BE2C (cell line): ENCODE measurements around the gene NFIC.

Source experiments
- DNase-seq: peaks from one replicate; pipeline ENCODE4 v3.0.0-alpha.2; 2020
- H3K27me3 ChIP-seq: fragments of 250-450 bp; sonication (Bioruptor Pico); 2 replicates; pipeline ENCODE4 v1.5.1; 2020; ENCODE audit warnings: mild to moderate bottlenecking
- H3K36me3 ChIP-seq: fragments of 250-450 bp; sonication (Bioruptor Pico); 2 replicates; pipeline ENCODE4 v1.5.1; 2020; ENCODE audit warnings: mild to moderate bottlenecking
- H3K4me1 ChIP-seq: fragments of 250-450 bp; sonication (Bioruptor Pico); 2 replicates; pipeline ENCODE4 v1.5.1; 2020
- H3K4me3 ChIP-seq: 2 replicates; pipeline ENCODE4 v1.5.1; 2011; ENCODE audit warnings: low read depth, low read length
- H3K9me3 ChIP-seq: fragments of 250-450 bp; sonication (Bioruptor Pico); 2 replicates; pipeline ENCODE4 v1.5.1; 2020
- TF ChIP-seq, protein P1 (sequence below): IDR thresholded peaks from 2 replicates; pipeline ENCODE4 v1.5.1; 2012; ENCODE audit warnings: mild to moderate bottlenecking, low read depth, low read length

Gene NFIC

GRCh38 chr19:3404324-3405260 lies 38.2 kb downstream of the NFIC start:
- TF ChIP-seq, protein P1, sequence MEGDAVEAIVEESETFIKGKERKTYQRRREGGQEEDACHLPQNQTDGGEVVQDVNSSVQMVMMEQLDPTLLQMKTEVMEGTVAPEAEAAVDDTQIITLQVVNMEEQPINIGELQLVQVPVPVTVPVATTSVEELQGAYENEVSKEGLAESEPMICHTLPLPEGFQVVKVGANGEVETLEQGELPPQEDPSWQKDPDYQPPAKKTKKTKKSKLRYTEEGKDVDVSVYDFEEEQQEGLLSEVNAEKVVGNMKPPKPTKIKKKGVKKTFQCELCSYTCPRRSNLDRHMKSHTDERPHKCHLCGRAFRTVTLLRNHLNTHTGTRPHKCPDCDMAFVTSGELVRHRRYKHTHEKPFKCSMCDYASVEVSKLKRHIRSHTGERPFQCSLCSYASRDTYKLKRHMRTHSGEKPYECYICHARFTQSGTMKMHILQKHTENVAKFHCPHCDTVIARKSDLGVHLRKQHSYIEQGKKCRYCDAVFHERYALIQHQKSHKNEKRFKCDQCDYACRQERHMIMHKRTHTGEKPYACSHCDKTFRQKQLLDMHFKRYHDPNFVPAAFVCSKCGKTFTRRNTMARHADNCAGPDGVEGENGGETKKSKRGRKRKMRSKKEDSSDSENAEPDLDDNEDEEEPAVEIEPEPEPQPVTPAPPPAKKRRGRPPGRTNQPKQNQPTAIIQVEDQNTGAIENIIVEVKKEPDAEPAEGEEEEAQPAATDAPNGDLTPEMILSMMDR: no peak
- H3K4me1 ChIP-seq: no peaks in the 10 kb centered on the region
- no peaks in the 10 kb centered on the region; the same call in 1 of the 2 replicates for H3K36me3 ChIP-seq
- DNase-seq: no peak
- H3K4me3 ChIP-seq: no peak overlapping the region
- no peaks in the 10 kb centered on the region for H3K27me3 ChIP-seq
- H3K9me3 ChIP-seq: no peaks in the 10 kb centered on the region

- no peak for DNase-seq
- no peaks in the 10 kb centered on the region for H3K27me3 ChIP-seq
- H3K4me1 ChIP-seq: no peaks in the 10 kb centered on the region
- H3K36me3 ChIP-seq: no peaks in the 10 kb centered on the region; the same call in 1 of the 2 replicates
- no peak overlapping the region for H3K4me3 ChIP-seq
- no peaks in the 10 kb centered on the region for H3K9me3 ChIP-seq
- TF ChIP-seq, protein P1: no peak
Observed at GRCh38 chr19:3405261-3405653, 38.9 kb downstream of the NFIC start.

DNA sequence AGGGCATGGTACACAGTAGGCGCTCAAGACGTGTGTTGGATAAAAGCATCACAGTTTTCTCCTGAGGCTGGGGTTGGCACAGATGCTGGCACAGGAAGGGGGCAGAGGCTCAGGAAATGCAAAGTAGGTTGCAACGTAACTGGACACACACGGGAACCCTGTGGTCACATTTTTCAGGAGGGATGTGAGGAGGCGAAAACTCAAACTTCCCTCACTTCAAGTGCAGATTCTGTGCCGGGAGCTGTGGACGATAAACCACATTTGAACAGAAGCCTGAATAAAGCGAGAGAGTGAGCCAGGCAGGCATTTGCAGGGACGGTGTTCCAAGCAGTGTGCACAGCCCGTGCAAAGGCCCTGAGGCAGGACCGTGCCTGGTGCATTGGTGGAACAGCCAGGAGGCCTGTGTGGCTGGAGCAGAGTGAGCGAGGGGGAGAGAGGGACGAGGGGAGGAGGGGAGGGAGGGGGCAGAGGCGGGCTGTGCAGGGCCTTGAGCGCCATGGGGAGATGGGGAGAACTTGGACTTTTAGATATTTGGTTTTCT lies 40.3 kb downstream of the NFIC start:
- H3K9me3 ChIP-seq: no peaks in the 10 kb centered on the region
- no peak overlapping the region for H3K4me3 ChIP-seq
- TF ChIP-seq, protein P1: no peak
- no peaks in the 10 kb centered on the region for H3K27me3 ChIP-seq
- DNase-seq: no peak
- no peaks in the 10 kb centered on the region for H3K4me1 ChIP-seq
- no peaks in the 10 kb centered on the region; the same call in 1 of the 2 replicates for H3K36me3 ChIP-seq

DNA sequence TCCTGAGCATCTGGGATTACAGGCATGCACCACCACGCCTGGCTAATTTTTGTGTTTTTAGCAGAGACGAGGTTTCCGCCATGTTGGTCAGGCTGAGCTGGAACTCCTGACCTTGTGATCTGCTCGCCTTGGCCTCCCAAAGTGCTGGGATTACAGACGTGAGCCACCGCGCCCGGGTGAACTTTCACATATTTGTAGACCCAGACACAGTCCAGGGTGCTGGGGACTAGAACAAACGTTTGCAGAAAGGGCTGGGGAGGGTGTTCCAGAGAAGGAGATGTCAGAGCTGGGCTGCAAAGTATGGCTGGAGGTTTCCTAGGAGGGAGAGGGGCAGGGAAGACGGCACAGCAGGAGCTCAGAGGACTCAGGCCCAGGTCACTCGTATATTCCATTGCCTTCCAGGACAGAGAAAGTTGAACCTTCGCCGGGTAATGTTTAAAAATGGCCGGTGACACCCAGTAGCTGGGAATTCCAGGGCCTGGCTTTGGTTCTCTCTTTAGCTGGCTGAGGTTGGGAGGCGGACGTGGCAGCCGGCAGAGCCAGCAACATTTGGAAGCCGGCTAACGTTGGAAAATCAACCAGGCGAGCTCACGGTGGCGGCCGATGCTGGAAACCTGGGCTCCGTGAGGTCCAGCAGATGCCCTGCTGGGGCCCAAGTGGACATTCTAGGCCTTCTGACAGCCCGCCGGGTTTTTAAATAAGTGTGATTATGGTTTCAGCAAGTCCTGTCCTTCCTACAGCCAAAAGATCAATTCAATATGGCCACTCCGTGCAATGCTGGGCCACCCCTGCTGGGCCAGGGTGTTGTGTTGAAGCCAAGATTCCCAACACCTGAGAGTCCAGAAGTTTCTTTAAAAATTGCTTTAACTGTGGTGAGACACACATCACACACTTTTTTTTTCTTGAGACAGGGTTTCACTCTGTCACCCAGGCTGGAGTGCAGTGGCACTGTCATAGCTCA lies 41.5 kb downstream of the NFIC start:
- H3K4me3 ChIP-seq: no peak overlapping the region
- TF ChIP-seq, protein P1: no peak
- no peaks in the 10 kb centered on the region for H3K27me3 ChIP-seq
- DNase-seq: no peak
- H3K9me3 ChIP-seq: no peaks in the 10 kb centered on the region
- H3K4me1 ChIP-seq: no peaks in the 10 kb centered on the region
- no peaks in the 10 kb centered on the region; the same call in 1 of the 2 replicates for H3K36me3 ChIP-seq

DNA sequence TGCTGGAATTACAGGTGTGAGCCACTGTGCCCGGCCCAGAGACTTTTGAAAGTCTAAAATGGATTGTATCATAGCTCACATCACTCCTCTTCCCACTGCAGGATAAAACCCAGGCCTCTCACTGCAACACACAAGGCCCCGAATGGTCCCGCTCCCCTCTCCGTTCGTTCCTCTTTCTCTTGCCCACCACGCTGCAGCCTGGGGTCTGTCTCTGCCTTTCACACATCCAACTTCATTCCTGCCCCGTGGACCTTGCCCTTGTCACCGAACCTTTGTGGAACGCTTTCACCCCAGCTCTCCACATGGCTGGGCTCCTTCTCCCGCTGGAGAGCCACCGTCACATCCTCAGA lies 42.6 kb downstream of the NFIC start:
- Histone ChIP-seq H3K9me3 (no peaks in the 10 kb centered on the region), H3K36me3 (no peaks in the 10 kb centered on the region; the same call in 1 of the 2 replicates)
- DNase-seq: no peak

More for the DNA sequence above, 42.6 kb downstream of the NFIC start:
- TF ChIP-seq, protein P1: no peak
- no peak overlapping the region for H3K4me3 ChIP-seq
- no peaks in the 10 kb centered on the region for H3K4me1 ChIP-seq
- H3K27me3 ChIP-seq: no peaks in the 10 kb centered on the region
